Sigmoid colon (tissue), 7 donors: ENCODE data around the gene FZD10. TPM values are rescaled to one million over a fixed set of nuclear protein-coding genes. Genes with fewer than 3 reads are reported as not detected.

Experiments used
- DNase-seq: peaks from one replicate; pipeline ENCODE4 v3.0.0-alpha.2; 2019
- H3K27ac ChIP-seq, 4 donors: fragments of 200-600 bp; sonication (generic); one replicate each; pipeline ENCODE4 v1.5.1; 2016 to 2019; ENCODE audit warnings: mild to moderate bottlenecking in 1 of 4
- H3K27me3 ChIP-seq, 3 donors: fragments of 200-600 bp; sonication (generic); one replicate each; pipeline ENCODE4 v1.5.1; 2019; ENCODE audit warnings: mild to moderate bottlenecking in 1 of 3
- H3K36me3 ChIP-seq, 4 donors: fragments of 200-600 bp; sonication (generic); one replicate each; pipeline ENCODE4 v1.5.1; 2016 to 2019
- H3K4me1 ChIP-seq, 4 donors: fragments of 200-600 bp; sonication (generic); one replicate each; pipeline ENCODE4 v1.5.1; 2017 to 2019
- H3K4me3 ChIP-seq, 4 donors: fragments of 200-600 bp; sonication (generic); one replicate each; pipeline ENCODE4 v1.5.1; 2017 to 2019; ENCODE audit warnings: mild to moderate bottlenecking in 2 of 4, moderate library complexity in 1 of 4
- H3K9me3 ChIP-seq, 4 donors: fragments of 200-600 bp in 3 of 4; sonication (generic) in 3 of 4; one replicate each; pipeline versions ENCODE4 v1.5.1 to v1.6.1; 2013 to 2019
- EP300 ChIP-seq, 4 donors: sonication (generic); formaldehyde crosslinking; IDR thresholded peaks; one replicate each; pipeline ENCODE4 v1.6.1; 2017; ENCODE audit warnings: antibody characterized with exemption in 4 of 4
- POLR2A ChIP-seq, 2 donors: fragments of 450-650 bp; IDR thresholded peaks; one replicate each; pipeline ENCODE4 v1.6.1; 2016; ENCODE audit warnings: antibody characterized with exemption in 2 of 2, mild to moderate bottlenecking in 2 of 2, moderate library complexity in 2 of 2
- POLR2AphosphoS5 ChIP-seq, 4 donors: sonication (generic); formaldehyde crosslinking; IDR thresholded peaks; one replicate each; pipeline ENCODE4 v1.6.1; 2017; ENCODE audit warnings: antibody characterized with exemption in 4 of 4
- WGBS, 2 donors: extraction: QIAGEN DNeasy Blood & Tissue Kit; methylation state at CpG; one replicate each; pipeline ENCODE4 v1.1.7; 2013; 5-methylcytosine and 5-hydroxymethylcytosine counted together
- intact Hi-C: fragments of 100-400 bp; cut with DNase I; formaldehyde crosslinking; loops from one replicate; pipeline ENCODE4 v1.15.1; 2023
- polyA plus RNA-seq, 3 donors: library from polyadenylated mRNA; stranded (reverse); fragments of 200-250 nt; gene quantifications; one replicate each; pipeline ENCODE4 v1.2.3, GENCODE V29; 2013
- total RNA-seq, 4 donors: library from RNA; depleted of rRNA; stranded (reverse); fragments of >200 nt; gene quantifications; one replicate each; pipeline ENCODE4 v1.1.0, GENCODE V29; 2016
- TF ChIP-seq, protein P1 (sequence below), 4 experiments: fragments of 450-650 bp in 3 of 4; fragments of 200-600 bp in 1 of 4; IDR thresholded peaks; one replicate each; pipeline ENCODE4 v1.5.1; 2016 to 2019; ENCODE audit warnings: antibody characterized with exemption in 4 of 4, mild to moderate bottlenecking in 3 of 4, moderate library complexity in 2 of 4
- donor health status: healthy with polysubstance abuse.
- donor health status: Bipolar disorder and iron deficiency.
- donor health status: healthy.

FZD10 gene
- total and polyA plus RNA-seq, 7 donors, result 0.13 to 1.7 (median 0.66) TPM; not detected in 1

- Histone ChIP-seq H3K4me3 (no peak overlapping the region), H3K27me3 (peaks cover 9 to 71% (median 19%) of the 10 kb centered on the region in 3 donors), H3K27ac (no peak overlapping the region), H3K36me3 (no peaks in the 10 kb centered on the region), H3K4me1 (peaks cover 0 to 11% (median 8%) of the 10 kb centered on the region in 4 donors), H3K9me3 (no peaks in the 10 kb centered on the region)
- no peak for DNase-seq
- intact Hi-C loops, result no loop called here
- 18 to 63% methylated on average over 1 of the region's 1 CpG for WGBS, 2 donors
- TF ChIP-seq EP300 (IDR thresholded peaks at IDR 0.05), result no peak
- TF ChIP-seq, protein P1, sequence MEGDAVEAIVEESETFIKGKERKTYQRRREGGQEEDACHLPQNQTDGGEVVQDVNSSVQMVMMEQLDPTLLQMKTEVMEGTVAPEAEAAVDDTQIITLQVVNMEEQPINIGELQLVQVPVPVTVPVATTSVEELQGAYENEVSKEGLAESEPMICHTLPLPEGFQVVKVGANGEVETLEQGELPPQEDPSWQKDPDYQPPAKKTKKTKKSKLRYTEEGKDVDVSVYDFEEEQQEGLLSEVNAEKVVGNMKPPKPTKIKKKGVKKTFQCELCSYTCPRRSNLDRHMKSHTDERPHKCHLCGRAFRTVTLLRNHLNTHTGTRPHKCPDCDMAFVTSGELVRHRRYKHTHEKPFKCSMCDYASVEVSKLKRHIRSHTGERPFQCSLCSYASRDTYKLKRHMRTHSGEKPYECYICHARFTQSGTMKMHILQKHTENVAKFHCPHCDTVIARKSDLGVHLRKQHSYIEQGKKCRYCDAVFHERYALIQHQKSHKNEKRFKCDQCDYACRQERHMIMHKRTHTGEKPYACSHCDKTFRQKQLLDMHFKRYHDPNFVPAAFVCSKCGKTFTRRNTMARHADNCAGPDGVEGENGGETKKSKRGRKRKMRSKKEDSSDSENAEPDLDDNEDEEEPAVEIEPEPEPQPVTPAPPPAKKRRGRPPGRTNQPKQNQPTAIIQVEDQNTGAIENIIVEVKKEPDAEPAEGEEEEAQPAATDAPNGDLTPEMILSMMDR (IDR thresholded peaks at IDR 0.05), result no peak
- TF ChIP-seq POLR2A (IDR thresholded peaks at IDR 0.05), result no peak
- no peak for TF ChIP-seq POLR2AphosphoS5 (IDR thresholded peaks at IDR 0.05)
These were observed 5.3 kb downstream of the FZD10 start for GRCh38 chr12:130167537-130167936.

- no peaks in the 10 kb centered on the region for H3K36me3 ChIP-seq
These were observed 7.0 kb downstream of the FZD10 start for GRCh38 chr12:130169256-130169655.

GRCh38 chr12:130169924-130170323 lies 7.7 kb downstream of the FZD10 start:
- 54 to 60% methylated on average over 6 of the region's 6 CpGs for whole genome bisulfite sequencing, 2 donors
- Histone ChIP-seq H3K27ac (no peak overlapping the region), H3K27me3 (peaks cover 0 to 51% (median 0%) of the 10 kb centered on the region in 3 donors), H3K4me1 (no peaks in the 10 kb centered on the region), H3K9me3 (no peaks in the 10 kb centered on the region), H3K36me3 (no peaks in the 10 kb centered on the region), H3K4me3 (no peak overlapping the region)
- intact Hi-C loops, result no loop called here
- DNase-seq, result no peak
- TF ChIP-seq, protein P1 (IDR thresholded peaks at IDR 0.05), result no peak
- TF ChIP-seq POLR2A (IDR thresholded peaks at IDR 0.05) (no peak), EP300 (IDR thresholded peaks at IDR 0.05) (no peak), POLR2AphosphoS5 (IDR thresholded peaks at IDR 0.05) (no peak)

More at GRCh38 chr12:130169256-130169655, 7.0 kb downstream of the FZD10 start:
- TF ChIP-seq, protein P1 (IDR thresholded peaks at IDR 0.05), result no peak
- TF ChIP-seq POLR2AphosphoS5 (IDR thresholded peaks at IDR 0.05), result no peak
- TF ChIP-seq POLR2A (IDR thresholded peaks at IDR 0.05), result no peak
- no peak for TF ChIP-seq EP300 (IDR thresholded peaks at IDR 0.05)
- no peaks in the 10 kb centered on the region for H3K9me3 ChIP-seq
- 31 to 48% methylated on average over 6 of the region's 6 CpGs for WGBS, 2 donors
- peaks cover 0 to 58% (median 2%) of the 10 kb centered on the region in 3 donors for H3K27me3 ChIP-seq
- no peak overlapping the region for H3K4me3 ChIP-seq
- DNase-seq, result no peak
- intact Hi-C loops, result no loop called here
- H3K4me1 ChIP-seq, result no peaks in the 10 kb centered on the region
- no peak overlapping the region for H3K27ac ChIP-seq

GRCh38 chr12:130170611-130171010 lies 8.3 kb downstream of the FZD10 start:
- peak; percentile 5 for DNase-seq
- Histone ChIP-seq H3K27me3 (peaks cover 0 to 51% (median 0%) of the 10 kb centered on the region in 3 donors), H3K36me3 (no peaks in the 10 kb centered on the region), H3K27ac (no peak overlapping the region), H3K4me3 (no peak overlapping the region), H3K9me3 (no peaks in the 10 kb centered on the region), H3K4me1 (no peaks in the 10 kb centered on the region)
- intact Hi-C loops, result no loop called here
- 61 to 63% methylated on average over 11 of the region's 11 CpGs for WGBS, 2 donors
- no peak for TF ChIP-seq POLR2A (IDR thresholded peaks at IDR 0.05)
- TF ChIP-seq POLR2AphosphoS5 (IDR thresholded peaks at IDR 0.05), result no peak
- TF ChIP-seq EP300 (IDR thresholded peaks at IDR 0.05), result no peak
- TF ChIP-seq, protein P1 (IDR thresholded peaks at IDR 0.05), result no peak
